K562 (cell line): ENCODE measurements around the gene WASF2. TPM values are rescaled to one million over a fixed set of nuclear protein-coding genes. Genes with fewer than 3 reads are reported as not detected.

Experiments used
- ATAC-seq: fragments of 200-7000 bp; cut with Tn5 transposase; 3 replicates; pipeline ENCODE4 v1.9.1; 2020; ENCODE audit warnings: moderate library complexity
- BruUV-seq: library from RNA; stranded (reverse); fragments of 400-500 nt; replicated peaks from 2 replicates; lab custom pipeline; 2021; lab: Mats Ljungman, UMichigan
- CTCF ChIA-PET: fragments of 300-600 bp; formaldehyde crosslinking; extraction: SDS; loops from one replicate; lab custom pipeline; 2021; ENCODE audit warnings: low intra/inter-chr PET ratio; lab: Yijun Ruan, JAX
- POLR2A ChIA-PET: fragments of 300-600, 350-650 bp; sonication (Branson Sonifier 250); formaldehyde crosslinking; extraction: SDS; loops from one replicate; lab custom pipeline; 2021; ENCODE audit warnings: antibody characterized with exemption, inconsistent platforms; lab: Yijun Ruan, JAX
- DNase-seq, 4 experiments: peaks; one replicate each; pipeline versions ENCODE4 v3.0.0 to v3.0.0-alpha.2; 2011 to 2018; ENCODE audit warnings: low spot score in 3 of 4, mixed read lengths in 3 of 4; ENCODE audit errors: extremely low read depth in 1 of 4
- FAIRE-seq: peaks from 2 replicates; lab custom pipeline; 2011; peaks lifted over from hg19 to GRCh38; lab: Jason Lieb, UNC
- H2AFZ ChIP-seq: 2 replicates; pipeline ENCODE4 v1.6.0; 2011; ENCODE audit warnings: low read depth, low read length, control low read depth, inconsistent platforms
- H3K27ac ChIP-seq: fragments of 200-600 bp; 3 replicates; pipeline ENCODE4 v1.8.0; 2011; ENCODE audit warnings: low read depth, mild to moderate bottlenecking, control low read depth, inconsistent platforms, low read length, moderate library complexity, mixed read lengths; ENCODE audit errors: extremely low read depth
- H3K27me3 ChIP-seq, 2 experiments: fragments of 300-600 bp in 1 of 2; 2 replicates in 1 of 2; 3 replicates in 1 of 2; pipeline versions ENCODE4 v1.6.0 to v1.8.0; 2011; ENCODE audit warnings: inconsistent platforms in 2 of 2, low read length in 2 of 2, mild to moderate bottlenecking in 1 of 2, mixed read lengths in 1 of 2, moderate library complexity in 1 of 2; ENCODE audit not compliant: control insufficient read depth in 2 of 2, insufficient read depth in 2 of 2
- H3K36me3 ChIP-seq: fragments of 300-600 bp; 3 replicates; pipeline ENCODE4 v1.8.0; 2011; ENCODE audit warnings: mild to moderate bottlenecking, low read length, inconsistent platforms; ENCODE audit not compliant: control insufficient read depth, insufficient read depth
- H3K4me1 ChIP-seq, 2 experiments: fragments of 200-600 bp in 1 of 2; replicated peaks in 1 of 2; 2 replicates in 1 of 2; 3 replicates in 1 of 2; pipeline versions ENCODE4 v1.5.1 to v1.8.0; 2011; ENCODE audit warnings: inconsistent platforms in 2 of 2, low read length in 2 of 2, mild to moderate bottlenecking in 1 of 2, mixed read lengths in 1 of 2, moderate library complexity in 1 of 2; ENCODE audit not compliant: control insufficient read depth in 2 of 2, insufficient read depth in 2 of 2
- H3K4me2 ChIP-seq: 2 replicates; pipeline ENCODE4 v1.6.1; 2011; ENCODE audit warnings: low read length, control low read depth, inconsistent platforms, mixed read lengths; ENCODE audit not compliant: insufficient read depth
- H3K4me3 ChIP-seq: fragments of 200-600 bp; sonication (generic), shearing (Covaris generic); 2 replicates; pipeline ENCODE4 v1.5.1; 2016; ENCODE audit warnings: control low read depth, inconsistent platforms
- H3K79me2 ChIP-seq: fragments of 200-600 bp; 3 replicates; pipeline ENCODE4 v1.8.0; 2011; ENCODE audit warnings: low read length, inconsistent platforms; ENCODE audit not compliant: control insufficient read depth, insufficient read depth
- H3K9ac ChIP-seq, 2 experiments: 2 replicates each; pipeline versions ENCODE4 v1.6.0 to v1.6.1; 2011; ENCODE audit warnings: low read depth in 2 of 2, low read length in 2 of 2, control low read depth in 1 of 2, inconsistent platforms in 1 of 2, mild to moderate bottlenecking in 1 of 2, mixed read lengths in 1 of 2; ENCODE audit not compliant: insufficient read depth in 1 of 2
- H3K9me1 ChIP-seq: one replicate; pipeline ENCODE4 v1.6.0; 2011; ENCODE audit warnings: inconsistent platforms, mild to moderate bottlenecking, low read length, moderate library complexity; ENCODE audit not compliant: control insufficient read depth, insufficient read depth
- H3K9me3 ChIP-seq: replicated peaks from 2 replicates; pipeline ENCODE4 v1.5.1; 2011; ENCODE audit warnings: low read depth, low read length, inconsistent platforms; ENCODE audit not compliant: control insufficient read depth, insufficient read depth
- H4K20me1 ChIP-seq: replicated peaks from 2 replicates; pipeline ENCODE4 v1.6.1; 2011; ENCODE audit warnings: low read length, inconsistent platforms, mixed read lengths; ENCODE audit not compliant: control insufficient read depth, insufficient read depth
- CBX3 ChIP-seq, 2 experiments: IDR thresholded peaks; 1 replicate in 1 of 2; 2 replicates in 1 of 2; pipeline ENCODE4 v1.6.1; 2012; ENCODE audit warnings: inconsistent platforms in 2 of 2, low read length in 2 of 2, borderline replicate concordance in 1 of 2, control low read depth in 1 of 2
- KAT8 ChIP-seq: fragments of 450-650 bp; IDR thresholded peaks from 2 replicates; pipeline ENCODE4 v1.6.1; 2016; ENCODE audit warnings: low read depth, mild to moderate bottlenecking
- MTA1 ChIP-seq: fragments of 450-650 bp; IDR thresholded peaks from 2 replicates; pipeline ENCODE4 v1.6.1; 2017; ENCODE audit warnings: borderline replicate concordance
- TGIF2 ChIP-seq: sonication (generic); formaldehyde crosslinking; IDR thresholded peaks from 2 replicates; pipeline ENCODE4 v1.8.1; 2022; ENCODE audit warnings: mild to moderate bottlenecking, missing genetic modification reagents, moderate library complexity
- ZNF124 ChIP-seq: sonication (generic); formaldehyde crosslinking; IDR thresholded peaks from 2 replicates; pipeline ENCODE4 v1.8.1; 2022; ENCODE audit warnings: missing genetic modification reagents
- ZNF133 ChIP-seq: fragments of 250-450 bp; sonication (Bioruptor Pico); IDR thresholded peaks from 2 replicates; pipeline ENCODE4 v1.4.0; 2020; ENCODE audit warnings: mild to moderate bottlenecking
- ZNF75A ChIP-seq: fragments of 450-650 bp; formaldehyde crosslinking; IDR thresholded peaks from 2 replicates; pipeline ENCODE4 v1.4.0; 2020; ENCODE audit warnings: mild to moderate bottlenecking
- WGBS: fragments of 100-300 bp; shearing (Covaris generic); methylation state at CpG from one replicate; pipeline ENCODE4 v1.1.6; 2016; ENCODE audit warnings: low coverage, mixed read lengths; ENCODE audit not compliant: insufficient coverage; ENCODE audit errors: missing lambda C conversion rate; 5-methylcytosine and 5-hydroxymethylcytosine counted together
- in situ Hi-C: fragments of 300-500 bp; cut with MboI; formaldehyde crosslinking; loops from 4 replicates; pipeline ENCODE4 v1.15.0; 2018; ENCODE audit warnings: inconsistent platforms, mixed read lengths
- intact Hi-C: fragments of 100-400 bp; cut with micrococcal nuclease; formaldehyde crosslinking; loops from 2 replicates; pipeline ENCODE4 v1.14.2; 2022
- polyA plus RNA-seq, 8 experiments: library from polyadenylated mRNA; depleted of rRNA in 4 of 8; stranded (reverse) in 5 of 8; unstranded in 3 of 8; fragments of >200 nt; fragmentation: Nextera tagmentation in 2 of 8; fragmentation: Illumina TruSeq in 1 of 8; extraction: Ambion mirVana in 2 of 8; extraction: Trizol in 1 of 8; gene quantifications; 2 replicates each; pipeline versions ENCODE4 v1.2.1 to v1.2.3, GENCODE V29; 2011 to 2014; ENCODE audit warnings: inconsistent platforms in 1 of 8, missing spikeins in 1 of 8
- total RNA-seq, 7 experiments: library from RNA; depleted of rRNA in 6 of 7; stranded (reverse); fragments of >200 nt in 6 of 7; fragmentation: Illumina TruSeq in 2 of 7; extraction: Trizol in 2 of 7; gene quantifications; 2 replicates each; pipeline versions ENCODE4 v1.2.1 to v1.2.3, GENCODE V29; 2011 to 2021; ENCODE audit warnings: low replicate concordance in 1 of 7
- TF ChIP-seq, protein P1 (sequence below): fragments of 450-650 bp; IDR thresholded peaks from 2 replicates; pipeline ENCODE4 v1.6.1; 2016; ENCODE audit warnings: mild to moderate bottlenecking, moderate library complexity

WASF2 gene
- total and polyA plus RNA-seq, 9 of the 15 experiments (the other 6 are each of a cell fraction or from before 2014, with no cell fraction given): 8.2 to 163 (median 31.2) TPM

- peak; percentile 42 to 96 (median 71) for DNase-seq
- POLR2A ChIA-PET: interaction anchor here (0.6 to 3.4 kb wide), 7 partner anchors 9 to 209 kb away, joined by 3 to 17 read pairs (median 4); no protein-coding TSS in a partner anchor
- H3K36me3 ChIP-seq: peaks cover 45% of the 10 kb centered on the region
- TF ChIP-seq ZNF133 (CRISPR knock-in tag): no peak
- TF ChIP-seq CBX3 (IDR thresholded peaks at IDR 0.05; ENCODE audit: borderline replicate concordance in 1 of 2, low read length in 2 of 2): peak in 1 of 2 experiments; percentile 84; a peak in 1 of 3 replicates
- TF ChIP-seq MTA1: peak; percentile 77; the same call in 1 of the 2 replicates
- TF ChIP-seq ZNF75A: no peak
- TF ChIP-seq ZNF124 (CRISPR knock-in tag): no peak
- TF ChIP-seq, protein P1, sequence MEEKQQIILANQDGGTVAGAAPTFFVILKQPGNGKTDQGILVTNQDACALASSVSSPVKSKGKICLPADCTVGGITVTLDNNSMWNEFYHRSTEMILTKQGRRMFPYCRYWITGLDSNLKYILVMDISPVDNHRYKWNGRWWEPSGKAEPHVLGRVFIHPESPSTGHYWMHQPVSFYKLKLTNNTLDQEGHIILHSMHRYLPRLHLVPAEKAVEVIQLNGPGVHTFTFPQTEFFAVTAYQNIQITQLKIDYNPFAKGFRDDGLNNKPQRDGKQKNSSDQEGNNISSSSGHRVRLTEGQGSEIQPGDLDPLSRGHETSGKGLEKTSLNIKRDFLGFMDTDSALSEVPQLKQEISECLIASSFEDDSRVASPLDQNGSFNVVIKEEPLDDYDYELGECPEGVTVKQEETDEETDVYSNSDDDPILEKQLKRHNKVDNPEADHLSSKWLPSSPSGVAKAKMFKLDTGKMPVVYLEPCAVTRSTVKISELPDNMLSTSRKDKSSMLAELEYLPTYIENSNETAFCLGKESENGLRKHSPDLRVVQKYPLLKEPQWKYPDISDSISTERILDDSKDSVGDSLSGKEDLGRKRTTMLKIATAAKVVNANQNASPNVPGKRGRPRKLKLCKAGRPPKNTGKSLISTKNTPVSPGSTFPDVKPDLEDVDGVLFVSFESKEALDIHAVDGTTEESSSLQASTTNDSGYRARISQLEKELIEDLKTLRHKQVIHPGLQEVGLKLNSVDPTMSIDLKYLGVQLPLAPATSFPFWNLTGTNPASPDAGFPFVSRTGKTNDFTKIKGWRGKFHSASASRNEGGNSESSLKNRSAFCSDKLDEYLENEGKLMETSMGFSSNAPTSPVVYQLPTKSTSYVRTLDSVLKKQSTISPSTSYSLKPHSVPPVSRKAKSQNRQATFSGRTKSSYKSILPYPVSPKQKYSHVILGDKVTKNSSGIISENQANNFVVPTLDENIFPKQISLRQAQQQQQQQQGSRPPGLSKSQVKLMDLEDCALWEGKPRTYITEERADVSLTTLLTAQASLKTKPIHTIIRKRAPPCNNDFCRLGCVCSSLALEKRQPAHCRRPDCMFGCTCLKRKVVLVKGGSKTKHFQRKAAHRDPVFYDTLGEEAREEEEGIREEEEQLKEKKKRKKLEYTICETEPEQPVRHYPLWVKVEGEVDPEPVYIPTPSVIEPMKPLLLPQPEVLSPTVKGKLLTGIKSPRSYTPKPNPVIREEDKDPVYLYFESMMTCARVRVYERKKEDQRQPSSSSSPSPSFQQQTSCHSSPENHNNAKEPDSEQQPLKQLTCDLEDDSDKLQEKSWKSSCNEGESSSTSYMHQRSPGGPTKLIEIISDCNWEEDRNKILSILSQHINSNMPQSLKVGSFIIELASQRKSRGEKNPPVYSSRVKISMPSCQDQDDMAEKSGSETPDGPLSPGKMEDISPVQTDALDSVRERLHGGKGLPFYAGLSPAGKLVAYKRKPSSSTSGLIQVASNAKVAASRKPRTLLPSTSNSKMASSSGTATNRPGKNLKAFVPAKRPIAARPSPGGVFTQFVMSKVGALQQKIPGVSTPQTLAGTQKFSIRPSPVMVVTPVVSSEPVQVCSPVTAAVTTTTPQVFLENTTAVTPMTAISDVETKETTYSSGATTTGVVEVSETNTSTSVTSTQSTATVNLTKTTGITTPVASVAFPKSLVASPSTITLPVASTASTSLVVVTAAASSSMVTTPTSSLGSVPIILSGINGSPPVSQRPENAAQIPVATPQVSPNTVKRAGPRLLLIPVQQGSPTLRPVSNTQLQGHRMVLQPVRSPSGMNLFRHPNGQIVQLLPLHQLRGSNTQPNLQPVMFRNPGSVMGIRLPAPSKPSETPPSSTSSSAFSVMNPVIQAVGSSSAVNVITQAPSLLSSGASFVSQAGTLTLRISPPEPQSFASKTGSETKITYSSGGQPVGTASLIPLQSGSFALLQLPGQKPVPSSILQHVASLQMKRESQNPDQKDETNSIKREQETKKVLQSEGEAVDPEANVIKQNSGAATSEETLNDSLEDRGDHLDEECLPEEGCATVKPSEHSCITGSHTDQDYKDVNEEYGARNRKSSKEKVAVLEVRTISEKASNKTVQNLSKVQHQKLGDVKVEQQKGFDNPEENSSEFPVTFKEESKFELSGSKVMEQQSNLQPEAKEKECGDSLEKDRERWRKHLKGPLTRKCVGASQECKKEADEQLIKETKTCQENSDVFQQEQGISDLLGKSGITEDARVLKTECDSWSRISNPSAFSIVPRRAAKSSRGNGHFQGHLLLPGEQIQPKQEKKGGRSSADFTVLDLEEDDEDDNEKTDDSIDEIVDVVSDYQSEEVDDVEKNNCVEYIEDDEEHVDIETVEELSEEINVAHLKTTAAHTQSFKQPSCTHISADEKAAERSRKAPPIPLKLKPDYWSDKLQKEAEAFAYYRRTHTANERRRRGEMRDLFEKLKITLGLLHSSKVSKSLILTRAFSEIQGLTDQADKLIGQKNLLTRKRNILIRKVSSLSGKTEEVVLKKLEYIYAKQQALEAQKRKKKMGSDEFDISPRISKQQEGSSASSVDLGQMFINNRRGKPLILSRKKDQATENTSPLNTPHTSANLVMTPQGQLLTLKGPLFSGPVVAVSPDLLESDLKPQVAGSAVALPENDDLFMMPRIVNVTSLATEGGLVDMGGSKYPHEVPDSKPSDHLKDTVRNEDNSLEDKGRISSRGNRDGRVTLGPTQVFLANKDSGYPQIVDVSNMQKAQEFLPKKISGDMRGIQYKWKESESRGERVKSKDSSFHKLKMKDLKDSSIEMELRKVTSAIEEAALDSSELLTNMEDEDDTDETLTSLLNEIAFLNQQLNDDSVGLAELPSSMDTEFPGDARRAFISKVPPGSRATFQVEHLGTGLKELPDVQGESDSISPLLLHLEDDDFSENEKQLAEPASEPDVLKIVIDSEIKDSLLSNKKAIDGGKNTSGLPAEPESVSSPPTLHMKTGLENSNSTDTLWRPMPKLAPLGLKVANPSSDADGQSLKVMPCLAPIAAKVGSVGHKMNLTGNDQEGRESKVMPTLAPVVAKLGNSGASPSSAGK: peak; percentile 79; the same call in 1 of the 2 replicates
- TF ChIP-seq TGIF2: no peak
- no peak for TF ChIP-seq KAT8
These were observed 61.5 kb downstream of the WASF2 start for GRCh38 chr1:27428316-27429028.

More at GRCh38 chr1:27428316-27429028, 61.5 kb downstream of the WASF2 start:
- peaks cover 88% of the 10 kb centered on the region for H3K79me2 ChIP-seq
- H3K27ac ChIP-seq: peak overlapping the region; percentile 81
- peak overlapping the region; percentile 71 for H3K4me2 ChIP-seq
- H3K9me3 ChIP-seq: no peaks in the 10 kb centered on the region
- WGBS: 8% methylated on average over 17 of the region's 17 CpGs
- no peak overlapping the region for H3K4me3 ChIP-seq
- intact Hi-C loops (loop anchor here (1.0 to 5.0 kb wide), 2 partner anchors 59 to 101 kb away; no protein-coding TSS in a partner anchor), in situ Hi-C loops (loop anchor here (10.0 kb wide), 1 partner anchor 176 kb away; the partner anchor contains the start of gene AHDC1)
- BruUV-seq: no TSS peak
- peaks cover 20 to 55% of the 10 kb centered on the region in 2 experiments for H3K4me1 ChIP-seq
- no peaks in the 10 kb centered on the region for H3K27me3 ChIP-seq
- peaks cover 12% of the 10 kb centered on the region for H3K9me1 ChIP-seq
- CTCF ChIA-PET: interaction anchor here (0.6 kb wide), 1 partner anchor 36 kb away, joined by 4 read pairs; the partner anchor contains the start of gene GPR3
- ATAC-seq (peak; percentile 97), FAIRE-seq (peak; percentile 97)
- peaks cover 5% of the 10 kb centered on the region; the same call in 1 of the 2 replicates for H4K20me1 ChIP-seq
- H3K9ac ChIP-seq: peak overlapping the region; percentile 42 to 66; a peak in 3 of 4 replicates
- peak overlapping the region; percentile 26; the same call in 1 of the 2 replicates for H2AFZ ChIP-seq
